ENCODE measurements around the gene KLHL26.

KLHL26 gene

DNA sequence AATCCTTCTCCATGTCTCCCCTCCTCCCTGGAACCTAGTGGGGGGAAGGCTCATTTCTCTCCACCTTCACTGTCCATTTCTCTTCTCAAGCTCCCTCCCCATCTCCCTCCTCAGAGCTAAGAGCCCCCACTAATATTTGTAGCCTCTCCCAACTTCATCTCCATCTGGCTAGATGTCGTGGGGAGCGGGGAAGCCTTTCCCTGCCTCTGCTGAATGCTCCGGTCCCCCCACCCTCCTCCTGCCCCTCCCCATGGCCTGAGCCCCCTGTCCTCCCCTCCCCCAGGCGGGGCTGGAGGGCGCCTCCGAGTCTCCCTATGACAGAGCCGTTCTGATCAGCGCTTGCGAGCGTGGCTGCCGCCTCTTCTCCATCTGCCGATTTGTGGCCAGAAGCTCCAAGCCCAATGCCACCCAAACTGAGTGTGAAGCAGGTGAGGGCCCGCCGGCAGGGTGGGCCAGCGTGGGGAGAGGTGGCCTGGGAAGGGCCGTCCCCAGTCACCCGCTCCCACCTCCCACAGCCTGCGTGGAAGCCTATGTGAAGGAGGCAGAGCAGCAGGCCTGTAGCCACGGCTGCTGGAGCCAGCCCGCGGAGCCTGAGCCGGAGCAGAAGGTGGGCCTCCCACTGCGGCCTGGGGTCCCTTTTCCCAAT, 23.1 kb upstream of the KLHL26 start:
- no peak for DNase-seq

DNA sequence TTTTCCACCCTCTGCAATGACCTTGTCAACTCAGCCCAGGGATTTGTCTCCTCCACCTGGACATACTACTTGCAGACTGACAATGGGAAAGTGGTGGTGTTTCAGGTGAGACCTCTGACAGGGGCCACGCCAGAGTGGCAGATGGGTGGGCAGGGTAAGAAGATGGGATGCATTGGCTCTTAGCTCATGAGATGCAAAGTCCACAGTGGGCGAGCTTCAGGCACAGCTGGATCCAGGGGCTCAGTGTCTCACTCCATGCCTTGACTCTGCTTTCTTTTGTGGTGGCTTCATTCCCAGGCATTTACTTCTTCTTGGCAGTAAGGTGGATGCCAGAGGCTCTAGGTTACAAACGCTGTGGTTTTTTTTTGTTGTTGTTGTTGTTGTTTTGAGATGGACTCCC, 20.8 kb upstream of the KLHL26 start:
- no peak for DNase-seq

DNA sequence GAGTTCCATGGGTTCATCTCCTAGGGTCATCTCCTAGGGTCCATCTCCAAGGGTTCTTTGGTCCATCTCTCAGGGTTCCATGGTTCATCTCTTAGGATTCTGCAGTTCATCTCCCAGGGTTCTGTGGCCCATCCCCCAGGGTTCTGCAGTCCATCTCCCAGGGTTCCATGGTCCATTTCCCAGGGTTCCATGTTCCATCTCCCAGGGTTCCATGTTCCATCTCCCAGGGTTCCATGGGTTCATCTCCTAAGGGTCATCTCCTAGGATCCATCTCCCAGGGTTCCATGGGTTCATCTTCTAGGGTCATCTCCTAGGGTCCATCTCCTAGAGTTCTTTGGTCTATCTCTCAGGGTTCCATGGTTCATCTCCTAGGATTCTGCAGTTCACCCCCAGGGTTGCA, 19.3 kb upstream of the KLHL26 start:
- no peak for DNase-seq

DNA sequence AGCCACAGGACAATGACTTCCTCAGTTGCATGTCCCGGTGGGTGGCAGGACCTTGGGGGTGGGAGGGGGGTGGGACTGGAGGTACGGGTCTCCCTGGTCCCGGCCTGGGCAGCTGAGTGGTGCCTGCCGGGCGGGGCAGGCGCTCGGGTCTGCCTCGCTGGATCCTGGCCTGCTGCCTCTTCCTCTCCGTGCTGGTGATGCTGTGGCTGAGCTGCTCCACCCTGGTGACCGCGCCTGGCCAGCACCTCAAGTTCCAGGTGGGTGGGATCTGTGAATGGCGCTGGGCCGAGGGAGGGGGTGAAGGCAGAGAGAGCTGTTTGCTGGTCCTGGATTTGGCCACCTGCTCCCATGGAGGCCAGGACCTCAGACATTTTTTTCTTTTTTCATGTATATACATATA, 18.6 kb upstream of the KLHL26 start:
- DNase-seq = no peak

DNA sequence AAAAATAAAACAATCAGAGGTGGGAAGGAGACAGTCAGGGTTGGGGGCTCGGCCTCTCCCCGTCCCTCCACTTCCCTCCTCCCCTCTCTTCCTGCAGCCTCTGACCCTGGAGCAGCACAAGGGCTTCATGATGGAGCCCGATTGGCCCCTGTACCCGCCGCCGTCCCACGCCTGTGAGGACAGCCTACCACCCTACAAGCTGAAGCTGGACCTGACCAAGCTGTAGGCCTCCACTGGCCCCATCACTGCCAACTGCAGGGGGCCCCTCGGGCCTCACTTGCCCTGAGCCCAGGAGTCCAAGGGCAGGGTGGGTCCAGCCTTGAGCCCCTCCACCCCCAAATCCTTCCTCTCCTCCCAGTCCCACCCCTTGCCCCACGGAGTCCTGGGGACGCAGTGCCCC, 16.5 kb upstream of the KLHL26 start:
- no peak for DNase-seq

DNA sequence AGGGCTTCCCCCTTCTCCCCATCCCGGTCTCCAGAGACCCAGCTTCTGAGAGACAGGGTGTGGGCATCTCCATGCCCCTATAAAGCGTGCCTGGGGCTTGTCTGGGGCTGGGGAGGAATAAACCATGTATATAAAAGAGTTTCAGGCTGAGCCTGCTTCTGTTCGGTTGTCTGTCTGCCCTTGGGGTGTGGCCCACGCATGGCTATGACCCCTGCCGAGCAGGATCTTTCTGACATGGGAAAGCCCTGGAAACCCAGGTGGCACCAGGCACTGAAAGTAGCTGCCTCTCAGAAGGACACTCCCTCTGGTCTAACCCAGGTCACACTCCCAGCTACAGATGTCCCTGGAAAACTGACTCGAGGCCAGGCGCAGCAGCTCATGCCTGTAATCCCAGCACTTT, 15.9 kb upstream of the KLHL26 start:
- no peak for DNase-seq

DNA sequence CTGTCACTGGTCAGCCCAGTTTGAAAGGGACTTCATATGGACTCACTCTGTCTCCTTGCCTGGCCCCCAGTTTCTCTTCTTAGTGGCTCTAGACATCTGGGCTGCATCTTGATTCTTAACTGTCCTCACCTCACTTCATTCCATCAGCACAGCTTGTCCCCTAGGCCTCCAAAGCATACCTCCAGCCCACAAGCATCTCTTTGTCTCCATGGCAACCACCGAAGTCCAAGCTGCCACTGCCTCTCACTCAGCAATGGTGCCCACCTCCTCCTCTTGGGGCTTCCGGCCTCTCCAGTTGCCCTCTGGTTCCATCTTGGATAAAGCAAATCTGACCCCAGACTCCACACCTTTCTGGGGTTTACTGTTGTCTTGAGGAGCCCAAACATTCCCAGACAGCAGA, 9.9 kb upstream of the KLHL26 start:
- DNase-seq = no peak

DNA sequence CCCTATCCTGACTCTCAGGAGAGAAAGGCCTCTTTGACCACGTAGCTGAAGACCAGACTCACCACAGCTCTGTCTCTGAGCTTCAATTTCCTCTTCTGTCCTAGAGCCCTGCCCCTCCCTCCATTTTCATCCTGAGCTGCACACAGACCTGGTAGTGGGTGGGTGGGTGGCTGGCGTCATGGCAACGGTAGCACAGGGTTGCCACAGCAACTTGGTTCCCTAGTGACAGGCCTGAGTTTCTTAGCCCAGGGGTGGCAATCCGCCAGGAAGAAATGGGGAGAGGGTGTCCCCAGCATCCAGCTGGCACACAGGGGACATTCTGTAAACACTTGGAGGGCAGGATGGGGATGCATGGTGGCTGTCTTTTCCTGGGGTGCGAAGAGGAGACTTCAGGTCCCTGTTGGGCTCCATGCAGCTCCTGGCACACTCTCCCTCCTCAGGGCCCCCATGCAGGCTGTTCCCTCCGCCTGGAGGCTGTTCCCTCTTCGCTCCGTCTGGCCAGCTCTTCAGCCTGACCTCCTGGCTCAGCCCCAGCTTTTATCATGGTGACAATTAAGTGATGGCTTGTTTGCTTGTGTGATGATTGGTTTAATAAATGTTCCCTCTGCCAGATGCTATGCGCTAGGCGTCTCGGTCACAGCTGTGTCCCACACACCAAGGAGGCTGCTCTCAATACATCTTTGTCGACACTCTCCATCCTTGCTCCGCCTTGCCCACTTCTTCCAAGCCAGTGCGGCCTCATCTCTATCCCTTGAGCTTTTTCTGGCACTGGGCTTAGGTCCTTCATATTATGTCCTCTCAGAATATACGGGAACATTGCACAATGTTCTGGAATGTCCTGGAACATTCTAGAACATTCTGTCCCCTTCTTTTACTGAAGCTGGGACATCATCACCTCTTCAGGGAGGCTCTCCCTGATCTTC, 7.4 kb upstream of the KLHL26 start:
- DNase-seq = no peak

DNA sequence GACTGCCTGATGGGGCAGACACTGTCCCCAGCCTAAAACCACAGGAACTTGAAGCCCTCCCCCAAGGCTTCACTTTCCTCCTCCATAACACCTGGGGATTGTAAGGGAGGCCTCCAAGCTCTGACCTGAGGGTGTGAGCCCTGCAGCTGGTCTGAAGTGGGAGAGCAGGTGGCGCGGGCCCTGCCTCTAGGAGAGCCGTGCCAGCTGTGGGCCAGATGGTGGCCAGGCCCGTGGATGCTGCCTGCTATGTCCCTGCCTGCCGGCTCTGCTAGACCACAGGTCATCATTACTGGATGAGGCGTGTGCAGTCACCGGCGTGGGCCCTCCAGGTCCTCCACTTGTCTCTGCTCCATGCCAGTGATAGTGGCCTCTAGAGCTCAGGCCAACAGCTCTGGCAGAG, 3.5 kb upstream of the KLHL26 start:
- DNase-seq = no peak

DNA sequence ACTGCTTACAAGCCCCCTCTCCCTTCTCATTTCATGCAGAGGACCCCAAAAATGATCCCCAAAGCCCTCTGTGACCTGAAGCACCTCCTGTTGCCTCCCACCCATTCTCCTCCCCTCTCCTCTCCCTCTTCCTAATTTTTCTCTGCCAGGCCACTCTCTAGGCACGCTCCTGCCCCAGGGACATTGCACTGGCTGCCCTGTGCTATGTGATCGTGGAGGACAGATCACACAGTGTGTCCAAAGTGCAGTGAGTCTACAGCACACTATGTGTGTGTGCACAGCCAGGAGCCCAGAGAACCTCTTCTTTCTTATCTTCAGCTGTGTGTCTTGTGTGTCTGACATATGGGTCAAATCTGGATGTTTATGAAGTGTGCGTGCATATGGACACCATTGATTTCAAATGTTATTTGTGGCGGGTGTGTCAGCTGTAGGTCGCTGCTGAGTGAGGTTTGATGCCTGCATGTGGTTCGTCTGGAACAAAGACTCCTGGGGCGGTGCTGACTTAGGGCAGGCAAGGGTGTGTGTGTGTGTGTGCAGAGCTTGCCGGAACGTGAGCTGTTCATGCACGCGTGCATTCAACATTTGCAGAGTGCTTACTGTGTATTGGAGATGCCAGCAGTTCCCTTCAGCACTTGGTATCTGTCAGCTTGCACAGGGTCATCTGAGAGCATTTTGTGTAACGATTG, 2.1 kb upstream of the KLHL26 start:
- DNase-seq = no peak

DNA sequence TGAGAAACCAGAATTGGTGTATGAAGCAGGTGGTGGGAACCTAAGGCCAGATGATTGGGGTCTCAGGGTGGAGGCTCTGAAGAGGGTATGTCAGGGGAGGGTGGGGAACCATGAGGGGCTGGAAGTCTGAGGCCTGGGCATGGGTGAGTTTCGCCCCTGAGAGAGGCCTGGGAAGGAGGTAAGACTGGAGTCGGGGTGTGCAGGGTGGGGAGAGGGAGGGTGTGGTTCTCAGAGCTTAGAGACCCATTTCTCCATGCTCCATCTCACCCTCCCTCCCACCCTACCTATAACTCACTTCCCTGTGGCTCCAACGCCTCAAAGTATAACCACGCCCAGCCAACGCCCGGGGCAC, 1.0 kb upstream of the KLHL26 start:
- no peak for DNase-seq

DNA sequence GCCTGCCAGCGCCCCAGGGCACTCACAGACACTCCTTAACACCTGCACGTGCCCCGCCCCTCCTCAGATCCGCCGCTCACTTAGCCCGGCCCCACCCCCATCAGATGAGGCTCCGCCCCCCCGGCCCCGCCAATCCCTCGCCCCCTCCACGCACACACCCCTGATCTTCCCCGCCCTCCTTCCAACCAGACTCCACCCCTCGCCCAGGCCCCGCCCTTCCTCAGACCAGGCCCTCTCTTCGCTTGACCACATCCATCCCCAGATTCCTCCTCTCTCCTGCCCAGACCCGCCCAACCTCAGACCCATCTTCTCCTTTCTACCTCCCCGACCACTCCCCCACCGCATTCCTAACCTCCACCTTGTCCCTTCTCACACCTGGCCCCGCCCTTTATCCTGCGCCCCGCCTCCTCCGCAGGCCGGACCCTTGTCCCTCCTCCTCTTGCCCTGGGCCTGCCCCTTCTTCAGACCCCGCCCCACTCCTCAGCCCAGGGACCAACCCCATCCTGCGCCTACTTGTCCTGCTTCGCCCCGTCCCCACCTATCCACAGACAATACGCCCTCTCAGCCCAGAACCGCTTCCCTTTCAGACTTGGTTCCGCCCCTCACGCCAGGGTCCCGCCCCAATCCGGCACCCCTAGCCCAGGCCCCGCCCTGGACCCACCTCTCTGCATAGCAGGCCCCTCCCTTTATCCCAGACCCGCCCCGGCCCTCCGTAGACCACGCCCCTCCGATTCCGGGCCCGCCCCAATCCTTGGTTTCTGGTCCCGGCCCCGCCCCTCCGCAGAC, 452 bp upstream of the KLHL26 start:
- DNase-seq = peak; percentile 86

DNA sequence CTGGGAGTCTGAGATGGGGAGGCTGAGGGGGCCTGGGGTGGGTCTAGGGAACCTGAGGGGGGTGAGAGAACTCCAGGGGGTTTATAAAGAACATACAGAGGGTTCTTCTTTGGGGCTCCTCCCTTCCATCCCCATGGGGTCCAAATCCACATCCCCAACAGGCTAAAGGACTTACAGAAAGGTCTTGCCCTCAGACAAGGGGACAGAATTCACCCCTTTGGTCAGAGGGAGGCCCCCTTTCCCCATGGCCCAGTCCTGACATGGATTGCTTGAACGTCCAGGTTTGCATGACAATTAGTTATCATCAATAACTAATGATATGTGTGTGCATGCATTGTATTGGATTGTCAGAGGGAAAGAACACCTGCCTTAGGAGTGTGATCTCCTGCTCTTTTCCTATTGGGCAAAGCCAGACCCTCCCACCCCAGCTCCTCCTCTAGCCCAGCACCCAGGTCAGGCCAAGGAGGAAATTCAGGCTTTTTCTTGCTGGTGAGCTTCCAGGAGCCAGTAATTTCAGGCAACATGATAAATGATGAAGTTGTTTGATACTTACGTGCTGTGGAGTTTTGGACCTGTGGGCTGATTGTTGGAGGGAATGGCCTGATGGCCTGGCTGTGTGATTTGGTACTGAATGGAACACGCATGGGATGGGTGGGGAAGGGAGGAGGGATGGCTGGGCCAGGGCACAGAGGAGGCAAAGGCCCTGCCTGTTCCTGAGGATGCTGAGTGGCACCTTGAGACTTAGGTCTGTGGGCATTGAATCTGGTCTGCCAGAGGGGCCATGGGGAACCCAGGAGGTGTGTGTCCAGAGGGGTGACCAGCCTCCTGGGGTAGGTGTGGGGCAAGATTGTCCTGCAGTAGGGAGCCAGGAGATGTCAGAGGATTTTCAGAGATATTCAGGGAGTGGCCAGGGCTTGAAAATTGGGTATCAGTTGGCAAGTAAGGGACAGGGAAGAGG, 1.1 kb downstream of the KLHL26 start:
- DNase-seq = peak; percentile 3

DNA sequence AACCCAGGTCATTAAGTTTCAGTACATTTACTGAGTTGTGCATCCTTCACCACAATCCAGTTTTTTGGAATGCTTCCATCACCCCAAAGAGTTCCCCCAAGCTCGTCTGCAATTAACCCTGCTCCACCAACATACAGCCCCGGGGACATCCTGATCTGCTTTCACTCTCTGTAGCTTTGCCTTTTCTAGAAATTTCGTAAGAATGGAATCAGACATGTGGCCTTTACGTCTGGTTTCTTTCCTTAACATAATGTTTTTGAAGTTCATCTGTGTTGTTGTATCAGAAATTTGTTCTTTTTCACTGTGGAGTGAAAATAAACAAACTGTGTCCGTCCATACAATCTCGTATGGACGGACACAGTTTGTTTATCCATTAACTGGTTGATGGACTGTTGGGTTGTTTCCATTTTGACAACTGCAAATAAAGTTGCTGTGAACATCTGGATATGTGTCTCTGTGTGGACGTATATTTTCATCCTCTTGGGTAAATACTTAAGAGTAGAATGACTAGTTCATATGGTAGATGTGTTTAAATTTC, 2.9 kb downstream of the KLHL26 start:
- DNase-seq = no peak

DNA sequence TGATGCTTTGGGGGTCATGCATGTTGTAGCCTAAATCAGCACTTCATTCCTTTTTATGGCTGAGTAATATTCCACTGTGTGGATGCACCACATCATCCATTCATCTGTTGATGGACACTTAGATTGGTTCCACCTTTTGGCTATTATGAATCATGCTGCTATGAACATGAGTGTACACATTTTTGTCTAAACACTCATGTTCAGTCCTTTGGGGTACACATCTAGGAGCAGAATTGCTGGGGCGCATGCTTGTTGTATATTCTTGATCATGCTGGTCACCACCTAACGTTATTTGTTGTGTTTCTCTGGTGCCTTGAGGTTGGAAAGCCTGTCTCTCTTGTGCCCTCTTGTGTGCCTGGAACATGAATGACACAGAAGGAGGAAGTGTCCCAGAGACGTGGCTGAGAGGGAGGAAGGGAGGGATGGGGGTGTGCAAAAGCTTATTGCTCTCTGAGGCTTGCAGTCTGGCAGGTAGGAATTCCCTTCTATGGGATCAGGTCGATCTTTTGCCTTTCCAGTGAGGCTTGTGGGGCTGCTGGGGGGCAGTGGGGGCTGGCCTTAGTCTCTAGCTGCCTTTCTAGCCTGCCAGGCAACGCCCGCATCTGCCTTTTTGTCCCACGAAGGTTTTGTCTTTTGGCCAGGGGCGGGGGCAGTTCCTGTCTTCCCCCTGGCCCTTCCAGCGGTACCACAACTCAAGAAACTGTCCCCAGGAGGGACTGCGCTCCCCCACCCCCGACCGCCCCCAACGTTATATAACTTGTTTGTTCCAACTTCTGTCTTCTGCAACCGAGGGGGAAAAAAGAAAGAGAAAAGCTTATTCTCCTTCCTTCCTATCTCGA, 7.6 kb downstream of the KLHL26 start:
- DNase-seq = no peak

DNA sequence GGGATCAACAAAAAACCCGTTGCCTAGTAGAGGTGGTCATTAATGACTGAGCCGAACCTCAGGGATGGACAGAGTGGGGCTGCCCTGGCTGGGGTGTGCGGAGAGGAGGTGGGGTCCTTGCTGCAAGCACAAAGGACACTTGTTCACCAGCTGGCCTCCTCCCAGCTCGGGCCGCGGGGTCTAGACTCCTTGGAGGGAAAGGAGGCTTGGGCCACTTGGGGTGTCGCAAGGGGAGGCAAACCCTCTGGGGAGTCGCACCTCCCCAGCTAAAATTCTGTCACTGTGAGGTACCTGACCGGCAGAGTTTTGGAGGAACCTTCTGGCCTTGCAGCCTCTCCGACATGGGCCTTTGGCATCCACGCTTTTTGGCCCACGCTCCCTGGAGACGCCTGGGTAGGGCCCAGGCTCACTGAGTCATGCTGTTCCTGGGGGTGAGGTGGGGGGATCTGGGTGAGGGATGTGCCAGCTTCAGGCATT, 8.2 kb downstream of the KLHL26 start:
- no peak for DNase-seq

DNA sequence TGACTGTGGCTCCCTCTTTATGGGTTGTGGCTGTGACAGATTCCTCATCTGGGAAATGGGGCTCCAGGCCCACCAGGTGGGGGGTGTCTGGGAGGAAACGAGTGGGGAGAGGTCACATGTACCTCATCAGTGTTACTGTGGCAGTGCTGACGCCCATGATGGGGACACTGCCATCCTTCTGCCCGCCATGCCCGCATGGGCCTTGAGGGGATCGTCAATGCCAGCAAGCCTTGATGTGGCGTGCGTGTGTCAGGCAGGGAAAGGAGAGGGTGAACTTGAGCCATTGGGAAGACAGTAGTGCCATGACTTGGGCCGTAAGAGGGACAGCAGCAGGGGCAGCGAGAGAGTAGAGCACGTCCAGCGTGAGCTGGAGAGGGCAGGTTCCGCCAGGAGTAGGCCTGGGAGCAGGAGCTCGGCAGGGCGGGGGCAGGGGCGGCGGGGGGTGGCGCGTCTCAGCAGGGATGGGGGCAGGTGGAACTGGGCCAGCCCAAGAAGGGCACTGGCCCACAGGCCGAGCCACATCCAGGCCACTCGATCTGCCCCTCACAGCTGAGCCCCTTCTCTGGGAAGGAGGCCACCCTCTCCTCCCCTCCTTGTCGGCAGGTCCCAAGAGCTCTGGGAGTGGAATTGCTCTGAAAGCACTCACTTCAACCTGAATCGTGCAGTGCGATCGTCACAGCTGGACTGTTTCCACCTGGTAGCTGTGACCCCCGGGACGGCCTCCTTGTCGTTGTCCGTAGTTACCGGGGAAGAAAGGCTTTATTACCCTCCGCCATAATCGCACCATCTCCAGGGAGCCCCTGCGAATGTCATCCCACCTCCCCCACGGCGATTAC, 9.9 kb downstream of the KLHL26 start:
- DNase-seq = no peak

DNA sequence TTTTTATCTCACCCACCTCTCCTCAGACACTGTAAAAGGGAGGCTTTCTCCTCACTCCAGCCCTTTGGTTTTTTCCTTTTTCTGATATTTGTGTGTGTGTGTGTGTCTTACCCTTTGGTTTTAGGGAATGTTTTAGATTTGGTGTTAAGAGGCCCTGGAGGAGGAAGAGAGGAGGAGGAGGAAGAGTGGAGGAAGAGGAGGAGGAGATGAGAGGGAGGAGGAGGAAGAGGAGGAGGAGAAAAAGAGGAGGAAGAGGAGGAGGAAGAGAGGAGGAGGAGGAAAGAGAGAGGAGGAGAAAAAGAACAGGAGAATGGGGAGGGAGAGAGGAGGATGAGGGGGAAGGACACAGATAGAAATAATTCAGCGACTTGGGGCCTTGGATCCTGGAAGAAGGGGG, 10.5 kb downstream of the KLHL26 start:
- no peak for DNase-seq

DNA sequence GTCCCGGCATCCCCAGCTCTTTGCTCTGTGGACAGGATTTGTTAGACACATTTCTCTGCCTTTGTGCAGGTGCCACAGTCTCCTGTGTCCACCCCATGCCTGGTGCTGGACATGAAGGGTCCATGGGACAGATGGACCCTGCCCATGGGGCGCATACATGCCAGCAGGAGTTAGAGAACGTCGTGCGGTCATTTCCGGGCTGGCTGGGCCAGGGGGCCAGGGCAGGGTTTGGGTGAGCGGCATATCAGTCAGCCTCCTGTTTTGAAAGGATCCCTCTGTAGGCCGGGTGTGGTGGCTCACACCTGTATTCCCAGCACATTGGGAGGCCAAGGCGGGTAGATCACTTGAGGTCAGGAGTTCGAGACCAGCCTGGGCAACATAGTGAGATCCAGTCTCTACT, 11.0 kb downstream of the KLHL26 start:
- no peak for DNase-seq

DNA sequence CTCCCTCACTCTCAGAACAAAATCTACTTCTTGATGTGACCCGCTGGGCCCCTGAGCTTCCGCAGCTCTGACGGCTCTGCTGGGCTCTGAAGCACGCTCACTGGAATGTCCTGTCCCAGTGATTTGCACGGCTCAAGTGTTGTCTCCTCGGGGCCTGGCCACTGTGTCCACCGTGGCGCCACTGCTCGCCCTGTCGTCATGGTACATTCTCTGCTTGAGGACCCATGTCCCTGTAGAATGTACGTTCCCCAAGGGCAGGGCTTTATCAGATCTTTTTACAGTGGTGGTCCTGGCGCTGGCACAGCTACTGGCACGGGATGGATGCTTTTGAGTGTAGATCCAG, 12.1 kb downstream of the KLHL26 start:
- DNase-seq = no peak

All from NCI-H748 treated with DMSO at 0.1 percent for 48 hours (cell line).